Thyroid gland (tissue), 4 donors: ENCODE results near the gene PLPP3. TPM values are rescaled to one million over a fixed set of nuclear protein-coding genes. Genes with fewer than 3 reads are reported as not detected.

Experiments used
- DNase-seq, 2 donors: peaks; one replicate each; pipeline ENCODE4 v3.0.0-alpha.2; 2019
- H3K27ac ChIP-seq, 3 donors: fragments of 200-600 bp; sonication (generic); 1 replicate in 2 of 3; 2 replicates in 1 of 3; pipeline ENCODE4 v1.5.1; 2016 to 2019; ENCODE audit warnings: mild to moderate bottlenecking in 1 of 3, moderate library complexity in 1 of 3
- H3K27me3 ChIP-seq: fragments of 200-600 bp; sonication (generic); one replicate; pipeline ENCODE4 v1.5.1; 2019
- H3K36me3 ChIP-seq, 2 donors: fragments of 200-600 bp; sonication (generic); one replicate each; pipeline ENCODE4 v1.5.1; 2016 to 2019
- H3K4me1 ChIP-seq, 2 donors: fragments of 200-600 bp; sonication (generic); one replicate each; pipeline ENCODE4 v1.5.1; 2017 to 2019
- H3K4me3 ChIP-seq, 3 donors: fragments of 200-600 bp; sonication (generic); replicated peaks in 1 of 3; 1 replicate in 2 of 3; 2 replicates in 1 of 3; pipeline ENCODE4 v1.5.1; 2016; ENCODE audit warnings: mild to moderate bottlenecking in 1 of 3
- H3K9me3 ChIP-seq: fragments of 200-600 bp; sonication (generic); one replicate; pipeline ENCODE4 v1.5.1; 2017
- POLR2A ChIP-seq, 2 donors: fragments of 450-650 bp; IDR thresholded peaks; one replicate each; pipeline ENCODE4 v1.6.1; 2017; ENCODE audit warnings: antibody characterized with exemption in 2 of 2, mild to moderate bottlenecking in 2 of 2, moderate library complexity in 1 of 2
- WGBS, 2 donors: methylation state at CpG; one replicate each; pipeline ENCODE4 v1.1.5; 2017; 5-methylcytosine and 5-hydroxymethylcytosine counted together
- intact Hi-C: fragments of 100-400 bp; cut with DNase I; formaldehyde crosslinking; loops from one replicate; pipeline ENCODE4 v1.15.1; 2023
- total RNA-seq, 4 donors: library from RNA; depleted of rRNA; stranded (reverse); fragments of >200 nt; gene quantifications; one replicate each; pipeline ENCODE4 v1.2.3, GENCODE V29; 2016
- TF ChIP-seq, protein P1 (sequence below), 6 experiments: fragments of 200-600 bp in 3 of 6; fragments of 450-650 bp in 3 of 6; sonication (generic) in 3 of 6; IDR thresholded peaks; one replicate each; pipeline ENCODE4 v1.5.1; 2016 to 2019; ENCODE audit warnings: antibody characterized with exemption in 6 of 6, mild to moderate bottlenecking in 2 of 6, inconsistent platforms in 1 of 6, moderate library complexity in 1 of 6

Gene PLPP3
- total RNA-seq, 4 donors from 2014 or later, result 257 to 764 (median 675) TPM

- no peak overlapping the region for H3K4me3 ChIP-seq
- H3K9me3 ChIP-seq, result no peaks in the 10 kb centered on the region
- peaks cover 52 to 63% of the 10 kb centered on the region in 2 donors for H3K4me1 ChIP-seq
- DNase-seq, result no peak
- H3K36me3 ChIP-seq, result peaks cover 68 to 84% of the 10 kb centered on the region in 2 donors
- peak overlapping the region; percentile 31 to 78 (median 62) for H3K27ac ChIP-seq
- 49 to 71% methylated on average over 3 of the region's 3 CpGs for WGBS, 2 donors
- intact Hi-C loops, result no loop called here
- H3K27me3 ChIP-seq, result no peaks in the 10 kb centered on the region
- TF ChIP-seq, protein P1, sequence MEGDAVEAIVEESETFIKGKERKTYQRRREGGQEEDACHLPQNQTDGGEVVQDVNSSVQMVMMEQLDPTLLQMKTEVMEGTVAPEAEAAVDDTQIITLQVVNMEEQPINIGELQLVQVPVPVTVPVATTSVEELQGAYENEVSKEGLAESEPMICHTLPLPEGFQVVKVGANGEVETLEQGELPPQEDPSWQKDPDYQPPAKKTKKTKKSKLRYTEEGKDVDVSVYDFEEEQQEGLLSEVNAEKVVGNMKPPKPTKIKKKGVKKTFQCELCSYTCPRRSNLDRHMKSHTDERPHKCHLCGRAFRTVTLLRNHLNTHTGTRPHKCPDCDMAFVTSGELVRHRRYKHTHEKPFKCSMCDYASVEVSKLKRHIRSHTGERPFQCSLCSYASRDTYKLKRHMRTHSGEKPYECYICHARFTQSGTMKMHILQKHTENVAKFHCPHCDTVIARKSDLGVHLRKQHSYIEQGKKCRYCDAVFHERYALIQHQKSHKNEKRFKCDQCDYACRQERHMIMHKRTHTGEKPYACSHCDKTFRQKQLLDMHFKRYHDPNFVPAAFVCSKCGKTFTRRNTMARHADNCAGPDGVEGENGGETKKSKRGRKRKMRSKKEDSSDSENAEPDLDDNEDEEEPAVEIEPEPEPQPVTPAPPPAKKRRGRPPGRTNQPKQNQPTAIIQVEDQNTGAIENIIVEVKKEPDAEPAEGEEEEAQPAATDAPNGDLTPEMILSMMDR (IDR thresholded peaks at IDR 0.05), result no peak
- no peak for TF ChIP-seq POLR2A (IDR thresholded peaks at IDR 0.05)
These were observed 71.3 kb downstream of the PLPP3 start for GRCh38 chr1:56507925-56508522.

DNA sequence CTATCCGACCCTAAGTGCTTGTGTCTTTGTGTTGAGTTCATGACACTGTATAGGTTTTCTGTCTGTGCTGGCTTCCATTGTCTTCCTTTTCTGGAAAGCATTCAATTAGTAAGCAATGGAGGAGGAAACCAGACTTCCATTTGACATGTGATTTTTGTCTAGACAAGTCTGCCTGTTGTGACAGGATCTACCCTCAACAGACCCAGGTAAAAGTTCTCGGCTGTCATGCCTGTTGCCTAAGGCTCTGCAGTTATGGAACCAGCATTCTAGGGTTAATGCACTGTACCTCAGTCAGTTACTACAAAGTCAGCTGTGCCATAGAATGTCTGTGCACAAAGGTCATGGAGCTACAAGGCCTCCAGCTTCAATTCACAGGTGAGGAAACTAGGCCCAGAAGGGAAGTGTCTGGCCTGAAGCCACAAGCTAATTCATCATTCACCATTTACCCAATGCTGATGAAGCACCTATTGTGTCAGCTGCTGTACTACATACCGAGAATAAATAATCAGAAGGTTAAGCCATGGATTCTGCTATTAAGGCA is 72.3 kb downstream of the PLPP3 start:
- Histone ChIP-seq H3K36me3 (peaks cover 68 to 81% of the 10 kb centered on the region in 2 donors), H3K27ac (peak overlapping the region in 2 of 3 donors; percentile 62 to 78), H3K9me3 (no peaks in the 10 kb centered on the region), H3K27me3 (no peaks in the 10 kb centered on the region), H3K4me1 (peaks cover 52 to 62% of the 10 kb centered on the region in 2 donors), H3K4me3 (no peak overlapping the region)
- intact Hi-C loops, result no loop called here
- TF ChIP-seq POLR2A (IDR thresholded peaks at IDR 0.05), result no peak
- TF ChIP-seq, protein P1 (IDR thresholded peaks at IDR 0.05), result no peak
- WGBS, 2 donors, result 74 to 75% methylated on average over 3 of the region's 3 CpGs
- no peak for DNase-seq

- TF ChIP-seq, protein P1 (IDR thresholded peaks at IDR 0.05), result no peak
- TF ChIP-seq POLR2A (IDR thresholded peaks at IDR 0.05), result no peak
- no peaks in the 10 kb centered on the region for H3K27me3 ChIP-seq
- no peaks in the 10 kb centered on the region for H3K9me3 ChIP-seq
- WGBS, 2 donors, result 69 to 80% methylated on average over 14 of the region's 14 CpGs
- H3K27ac ChIP-seq, result peak overlapping the region; percentile 20 to 78 (median 62)
- intact Hi-C loops, result no loop called here
- H3K4me3 ChIP-seq, result no peak overlapping the region
- H3K36me3 ChIP-seq, result peaks cover 61 to 72% of the 10 kb centered on the region in 2 donors
- DNase-seq, result no peak
- H3K4me1 ChIP-seq, result peaks cover 53 to 56% of the 10 kb centered on the region in 2 donors
These were observed 73.3 kb downstream of the PLPP3 start for GRCh38 chr1:56505792-56506743.

DNA sequence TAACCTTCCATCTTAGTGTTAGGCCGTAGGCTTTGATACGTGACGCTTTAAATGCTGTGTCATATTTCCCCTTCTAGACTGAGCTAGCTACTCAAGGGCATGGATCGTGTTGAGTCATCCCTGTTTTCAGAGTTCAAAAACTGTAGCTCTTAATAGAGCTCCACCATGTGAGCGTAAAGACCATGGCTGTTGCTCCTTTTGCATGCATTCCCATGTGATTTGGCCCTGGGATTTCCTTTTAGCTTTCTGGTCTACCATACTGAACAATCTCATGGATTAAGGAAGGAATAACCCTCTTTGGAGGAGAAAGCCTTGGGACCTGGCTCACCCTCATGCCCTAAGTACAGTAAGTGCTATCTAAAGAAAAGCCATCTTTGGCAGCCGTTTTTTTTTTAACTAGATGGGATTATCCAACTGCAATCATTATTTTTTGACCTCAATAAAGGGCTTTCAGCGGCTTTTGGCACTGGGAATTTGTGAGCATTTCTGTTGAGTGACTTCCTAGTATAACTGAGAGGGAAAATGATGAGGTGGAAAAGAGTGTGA is 76.6 kb downstream of the PLPP3 start:
- intact Hi-C loops, result no loop called here
- Histone ChIP-seq H3K9me3 (no peaks in the 10 kb centered on the region), H3K4me3 (no peak overlapping the region), H3K4me1 (peaks cover 53 to 55% of the 10 kb centered on the region in 2 donors), H3K36me3 (peaks cover 31 to 43% of the 10 kb centered on the region in 2 donors), H3K27ac (peak overlapping the region in 1 of 3 donors; percentile 37), H3K27me3 (no peaks in the 10 kb centered on the region)
- no peak for TF ChIP-seq POLR2A (IDR thresholded peaks at IDR 0.05)
- TF ChIP-seq, protein P1 (IDR thresholded peaks at IDR 0.05), result no peak
- DNase-seq, result no peak
- WGBS, 2 donors, result 73 to 74% methylated on average over 7 of the region's 7 CpGs
